Measurements from ENCODE around the gene MATN1.

MATN1 gene

DNA sequence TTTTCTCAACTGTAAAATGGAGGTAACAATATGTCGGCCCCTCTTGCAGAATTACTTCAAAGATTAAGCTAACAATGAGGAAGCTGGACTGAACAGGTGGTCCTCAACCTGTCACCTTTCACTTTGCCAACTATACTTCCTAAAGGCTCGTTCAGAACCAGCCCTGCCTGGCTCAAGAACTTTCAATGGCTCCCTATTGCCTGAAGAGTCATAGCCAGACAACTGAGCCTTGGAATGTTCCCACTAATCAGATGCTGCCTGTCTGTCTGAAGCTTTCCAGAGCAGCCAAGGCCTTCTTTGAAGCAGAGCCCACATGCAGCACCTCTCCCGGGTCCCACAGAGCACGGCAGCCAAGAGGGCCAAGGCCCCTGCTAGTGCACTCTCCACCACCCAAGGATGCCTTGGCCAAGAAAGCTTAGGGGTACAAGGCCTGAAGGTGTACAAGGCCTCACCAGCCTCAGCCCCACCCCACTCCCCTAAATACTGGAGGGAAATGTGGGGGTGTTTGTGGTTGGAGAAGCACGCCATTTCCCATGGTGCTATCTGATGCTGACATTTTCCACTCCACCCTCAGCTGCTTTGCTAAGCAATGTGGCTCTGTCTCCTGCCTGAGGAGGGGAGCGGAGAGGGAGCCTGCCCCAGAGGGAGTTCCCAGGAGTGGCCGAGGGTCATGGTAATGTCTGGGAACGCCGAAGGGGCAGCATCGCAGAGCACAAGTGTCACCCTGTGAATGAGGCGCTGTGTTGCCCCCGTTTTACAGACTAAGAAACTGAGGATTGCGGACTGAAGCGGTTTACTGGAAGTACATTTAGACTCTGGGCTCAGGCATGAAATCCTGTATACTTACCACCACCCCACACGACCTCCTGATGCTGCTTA is 42.4 kb upstream of the MATN1 start:
- Histone ChIP-seq H3K4me3 (ENCODE audit: low read depth, low read length, poor library complexity, severe bottlenecking) (no peak overlapping the region), H3K36me3 (ENCODE audit: insufficient read depth, low read length) (no peaks in the 10 kb centered on the region), H2AFZ (ENCODE audit: low read length) (no peak overlapping the region), H3K9me3 (ENCODE audit: low read length) (no peaks in the 10 kb centered on the region), H3K27me3 (ENCODE audit: insufficient read depth, low read length) (no peaks in the 10 kb centered on the region), H4K20me1 (ENCODE audit: insufficient read depth, low read length) (no peaks in the 10 kb centered on the region), H3F3A (ENCODE audit: insufficient read depth, low read length) (no peaks in the 10 kb centered on the region), H3K9me2 (ENCODE audit: low read depth, low read length) (no peaks in the 10 kb centered on the region), H3K4me1 (ENCODE audit: insufficient read depth, low read length, severe bottlenecking) (peaks cover 17% of the 10 kb centered on the region), H3K4me2 (ENCODE audit: low read length) (no peak overlapping the region), H3K9ac (ENCODE audit: low read length) (no peak overlapping the region), H3K27ac (ENCODE audit: low read depth, low read length, poor library complexity, severe bottlenecking) (no peak overlapping the region), H3K79me2 (ENCODE audit: insufficient read depth, low read length) (no peaks in the 10 kb centered on the region)
- TF ChIP-seq, protein P1, sequence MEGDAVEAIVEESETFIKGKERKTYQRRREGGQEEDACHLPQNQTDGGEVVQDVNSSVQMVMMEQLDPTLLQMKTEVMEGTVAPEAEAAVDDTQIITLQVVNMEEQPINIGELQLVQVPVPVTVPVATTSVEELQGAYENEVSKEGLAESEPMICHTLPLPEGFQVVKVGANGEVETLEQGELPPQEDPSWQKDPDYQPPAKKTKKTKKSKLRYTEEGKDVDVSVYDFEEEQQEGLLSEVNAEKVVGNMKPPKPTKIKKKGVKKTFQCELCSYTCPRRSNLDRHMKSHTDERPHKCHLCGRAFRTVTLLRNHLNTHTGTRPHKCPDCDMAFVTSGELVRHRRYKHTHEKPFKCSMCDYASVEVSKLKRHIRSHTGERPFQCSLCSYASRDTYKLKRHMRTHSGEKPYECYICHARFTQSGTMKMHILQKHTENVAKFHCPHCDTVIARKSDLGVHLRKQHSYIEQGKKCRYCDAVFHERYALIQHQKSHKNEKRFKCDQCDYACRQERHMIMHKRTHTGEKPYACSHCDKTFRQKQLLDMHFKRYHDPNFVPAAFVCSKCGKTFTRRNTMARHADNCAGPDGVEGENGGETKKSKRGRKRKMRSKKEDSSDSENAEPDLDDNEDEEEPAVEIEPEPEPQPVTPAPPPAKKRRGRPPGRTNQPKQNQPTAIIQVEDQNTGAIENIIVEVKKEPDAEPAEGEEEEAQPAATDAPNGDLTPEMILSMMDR (IDR thresholded peaks at IDR 0.05; ENCODE audit: low read length): no peak
- TF ChIP-seq EZH2 (IDR thresholded peaks at IDR 0.05; ENCODE audit: borderline replicate concordance, low read length): no peak

DNA sequence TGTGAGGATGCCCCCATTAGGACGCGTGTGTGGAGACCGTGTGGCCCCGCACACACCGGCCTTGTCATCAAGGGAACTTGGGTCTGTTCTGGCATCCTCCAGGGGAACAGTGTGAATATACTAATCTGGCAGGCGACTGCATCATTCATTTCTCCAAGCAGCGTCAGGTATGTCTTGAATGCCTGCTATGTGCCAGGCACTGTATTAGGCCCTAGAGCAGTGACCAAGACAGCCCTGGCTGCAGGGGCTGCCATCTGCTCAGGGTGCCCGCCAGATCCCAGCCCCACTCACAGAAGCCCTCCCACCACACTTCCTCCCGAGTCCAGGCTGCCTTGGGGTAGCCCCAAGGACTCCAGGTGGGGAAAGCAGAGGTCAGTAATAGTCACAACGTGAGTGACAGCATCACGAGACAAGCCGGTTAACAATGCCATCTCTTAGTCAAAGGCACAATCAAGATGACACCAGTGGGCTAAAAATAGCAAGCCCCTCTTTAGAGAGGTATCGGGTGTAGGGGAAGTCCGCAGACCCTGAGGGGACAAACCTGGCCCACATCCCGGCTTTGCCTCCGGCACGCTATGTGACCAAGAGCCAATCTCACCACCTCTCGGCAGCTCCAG is 41.7 kb upstream of the MATN1 start:
- H3K4me2 ChIP-seq (ENCODE audit: low read length): no peak overlapping the region
- TF ChIP-seq, protein P1 (IDR thresholded peaks at IDR 0.05; ENCODE audit: low read length): no peak
- TF ChIP-seq EZH2 (IDR thresholded peaks at IDR 0.05; ENCODE audit: borderline replicate concordance, low read length): no peak
- H3K79me2 ChIP-seq (ENCODE audit: insufficient read depth, low read length): no peaks in the 10 kb centered on the region
- no peaks in the 10 kb centered on the region for H3K9me3 ChIP-seq (ENCODE audit: low read length)
- no peak overlapping the region for H3K4me3 ChIP-seq (ENCODE audit: low read depth, low read length, poor library complexity, severe bottlenecking)
- no peak overlapping the region for H3K27ac ChIP-seq (ENCODE audit: low read depth, low read length, poor library complexity, severe bottlenecking)
- H4K20me1 ChIP-seq (ENCODE audit: insufficient read depth, low read length): no peaks in the 10 kb centered on the region
- H3F3A ChIP-seq (ENCODE audit: insufficient read depth, low read length): no peaks in the 10 kb centered on the region
- H3K27me3 ChIP-seq (ENCODE audit: insufficient read depth, low read length): peaks cover 5% of the 10 kb centered on the region; the same call in 1 of the 2 replicates
- H2AFZ ChIP-seq (ENCODE audit: low read length): no peak overlapping the region
- no peaks in the 10 kb centered on the region for H3K36me3 ChIP-seq (ENCODE audit: insufficient read depth, low read length)
- H3K9ac ChIP-seq (ENCODE audit: low read length): no peak overlapping the region
- H3K9me2 ChIP-seq (ENCODE audit: low read depth, low read length): no peaks in the 10 kb centered on the region
- peaks cover 24% of the 10 kb centered on the region for H3K4me1 ChIP-seq (ENCODE audit: insufficient read depth, low read length, severe bottlenecking)

DNA sequence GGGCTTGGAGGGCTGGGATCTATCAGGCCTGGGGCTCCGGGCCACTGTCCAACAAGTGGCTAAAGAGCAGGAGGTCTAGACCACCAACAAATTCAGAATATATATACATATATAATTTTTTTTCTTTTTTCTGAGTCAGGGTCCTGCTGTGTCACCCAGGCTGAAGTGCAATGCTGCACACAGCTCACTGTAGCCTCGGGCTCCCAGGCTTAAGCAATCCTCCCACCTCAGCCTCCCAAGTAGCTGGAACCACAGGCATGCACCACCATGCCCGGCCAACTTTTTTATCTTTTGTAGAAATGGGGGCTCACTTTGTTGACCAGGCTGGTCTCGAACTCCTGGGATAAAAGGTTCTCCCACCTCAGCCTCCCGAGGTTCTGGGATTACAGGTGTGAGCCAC is 41.0 kb upstream of the MATN1 start:
- Histone ChIP-seq H2AFZ (ENCODE audit: low read length) (no peak overlapping the region), H3K27me3 (ENCODE audit: insufficient read depth, low read length) (peaks cover 5% of the 10 kb centered on the region; the same call in 1 of the 2 replicates), H3K79me2 (ENCODE audit: insufficient read depth, low read length) (no peaks in the 10 kb centered on the region), H3K9me2 (ENCODE audit: low read depth, low read length) (no peaks in the 10 kb centered on the region), H3K27ac (ENCODE audit: low read depth, low read length, poor library complexity, severe bottlenecking) (no peak overlapping the region), H3K4me3 (ENCODE audit: low read depth, low read length, poor library complexity, severe bottlenecking) (no peak overlapping the region), H3K4me1 (ENCODE audit: insufficient read depth, low read length, severe bottlenecking) (peaks cover 31% of the 10 kb centered on the region), H3F3A (ENCODE audit: insufficient read depth, low read length) (no peaks in the 10 kb centered on the region; the same call in 1 of the 2 replicates), H3K9ac (ENCODE audit: low read length) (no peak overlapping the region), H3K9me3 (ENCODE audit: low read length) (no peaks in the 10 kb centered on the region), H3K4me2 (ENCODE audit: low read length) (no peak overlapping the region), H4K20me1 (ENCODE audit: insufficient read depth, low read length) (no peaks in the 10 kb centered on the region), H3K36me3 (ENCODE audit: insufficient read depth, low read length) (no peaks in the 10 kb centered on the region)
- TF ChIP-seq EZH2 (IDR thresholded peaks at IDR 0.05; ENCODE audit: borderline replicate concordance, low read length): no peak
- TF ChIP-seq, protein P1 (IDR thresholded peaks at IDR 0.05; ENCODE audit: low read length): no peak
